Peyer's patch (tissue), 4 donors: ENCODE measurements around the gene S100A12. TPM values are rescaled to one million over a fixed set of nuclear protein-coding genes. Genes with fewer than 3 reads are reported as not detected.
"Not testable (repeated sequence)": the region's sequence is repeated elsewhere in the genome, so short reads cannot be mapped to it uniquely, and the experiment has no call there.

ENCODE experiments used
- DNase-seq, 3 donors: peaks; one replicate each; pipeline ENCODE4 v3.0.0-alpha.2; 2017 to 2019
- H3K27ac ChIP-seq, 4 donors: fragments of 200-600 bp; sonication (generic); one replicate each; pipeline ENCODE4 v1.5.1; 2016 to 2019
- H3K27me3 ChIP-seq, 2 donors: fragments of 200-600 bp; sonication (generic); one replicate each; pipeline ENCODE4 v1.5.1; 2019
- H3K36me3 ChIP-seq, 3 donors: fragments of 200-600 bp; sonication (generic); one replicate each; pipeline ENCODE4 v1.5.1; 2016 to 2019
- H3K4me1 ChIP-seq, 4 donors: fragments of 200-600 bp; sonication (generic); one replicate each; pipeline ENCODE4 v1.5.1; 2016 to 2019
- H3K4me3 ChIP-seq, 4 donors: fragments of 200-600 bp; sonication (generic); 1 replicate in 3 of 4; 2 replicates in 1 of 4; pipeline ENCODE4 v1.5.1; 2016 to 2019; ENCODE audit warnings: mild to moderate bottlenecking in 1 of 4
- H3K9me3 ChIP-seq, 4 donors: fragments of 200-600 bp; sonication (generic); one replicate each; pipeline ENCODE4 v1.5.1; 2016 to 2019; ENCODE audit warnings: mild to moderate bottlenecking in 1 of 4
- POLR2A ChIP-seq, 2 donors: fragments of 450-650 bp; IDR thresholded peaks; one replicate each; pipeline ENCODE4 v1.5.1; 2017; ENCODE audit warnings: antibody characterized with exemption in 2 of 2, mild to moderate bottlenecking in 2 of 2, moderate library complexity in 2 of 2
- total RNA-seq, 4 donors: library from RNA; depleted of rRNA; stranded (reverse); fragments of >200 nt; gene quantifications; one replicate each; pipeline ENCODE4 v1.1.0, GENCODE V29; 2016
- TF ChIP-seq, protein P1 (sequence below), 6 experiments: fragments of 450-650 bp in 4 of 6; fragments of 200-600 bp in 2 of 6; sonication (generic) in 1 of 6; IDR thresholded peaks; one replicate each; pipeline ENCODE4 v1.5.1; 2017 to 2019; ENCODE audit warnings: antibody characterized with exemption in 6 of 6, mild to moderate bottlenecking in 3 of 6, moderate library complexity in 1 of 6

The S100A12 gene
- total RNA-seq, 4 donors from 2014 or later, result not detected

GRCh38 chr1:153348511-153349362 lies 26.7 kb downstream of the S100A12 start, which contains the start of gene PGLYRP4:
Gene PGLYRP4, minus strand, starts transcription at chr1:153348841. Its CDS starts 909 bp downstream, at chr1:153347932.
- H3K4me3 ChIP-seq, result no peak within 1 kb of the TSS
- no peak for DNase-seq
- H3K27ac ChIP-seq, result no peak within 1 kb of the TSS
- H3K4me1 ChIP-seq, result peaks cover 0 to 12% (median 4%) of the 10 kb centered on the region in 4 donors
- H3K36me3 ChIP-seq, result no peaks in the 10 kb centered on the region
- no peaks in the 10 kb centered on the region for H3K9me3 ChIP-seq
- TF ChIP-seq, protein P1, sequence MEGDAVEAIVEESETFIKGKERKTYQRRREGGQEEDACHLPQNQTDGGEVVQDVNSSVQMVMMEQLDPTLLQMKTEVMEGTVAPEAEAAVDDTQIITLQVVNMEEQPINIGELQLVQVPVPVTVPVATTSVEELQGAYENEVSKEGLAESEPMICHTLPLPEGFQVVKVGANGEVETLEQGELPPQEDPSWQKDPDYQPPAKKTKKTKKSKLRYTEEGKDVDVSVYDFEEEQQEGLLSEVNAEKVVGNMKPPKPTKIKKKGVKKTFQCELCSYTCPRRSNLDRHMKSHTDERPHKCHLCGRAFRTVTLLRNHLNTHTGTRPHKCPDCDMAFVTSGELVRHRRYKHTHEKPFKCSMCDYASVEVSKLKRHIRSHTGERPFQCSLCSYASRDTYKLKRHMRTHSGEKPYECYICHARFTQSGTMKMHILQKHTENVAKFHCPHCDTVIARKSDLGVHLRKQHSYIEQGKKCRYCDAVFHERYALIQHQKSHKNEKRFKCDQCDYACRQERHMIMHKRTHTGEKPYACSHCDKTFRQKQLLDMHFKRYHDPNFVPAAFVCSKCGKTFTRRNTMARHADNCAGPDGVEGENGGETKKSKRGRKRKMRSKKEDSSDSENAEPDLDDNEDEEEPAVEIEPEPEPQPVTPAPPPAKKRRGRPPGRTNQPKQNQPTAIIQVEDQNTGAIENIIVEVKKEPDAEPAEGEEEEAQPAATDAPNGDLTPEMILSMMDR (IDR thresholded peaks at IDR 0.05), result peak in 1 of 6 experiments; percentile 10
- TF ChIP-seq POLR2A (IDR thresholded peaks at IDR 0.05), result no peak
- H3K27me3 ChIP-seq, result no peaks in the 10 kb centered on the region

GRCh38 chr1:153347856-153348255 lies 27.6 kb downstream of the S100A12 start:
- no peak for TF ChIP-seq POLR2A (IDR thresholded peaks at IDR 0.05)
- TF ChIP-seq, protein P1 (IDR thresholded peaks at IDR 0.05), result no peak
- no peaks in the 10 kb centered on the region for H3K9me3 ChIP-seq
- no peaks in the 10 kb centered on the region for H3K36me3 ChIP-seq
- H3K27me3 ChIP-seq, result no peaks in the 10 kb centered on the region
- no peak for DNase-seq
- H3K4me1 ChIP-seq, result peaks cover 0 to 14% (median 6%) of the 10 kb centered on the region in 4 donors
- H3K4me3 ChIP-seq, result no peak overlapping the region
- no peak overlapping the region for H3K27ac ChIP-seq

GRCh38 chr1:153347049-153347448 lies 28.4 kb downstream of the S100A12 start:
- H3K36me3 ChIP-seq, DNase-seq, H3K9me3 ChIP-seq, H3K4me3 ChIP-seq, H3K27ac ChIP-seq, H3K27me3 ChIP-seq: not testable (repeated sequence)
- H3K4me1 ChIP-seq, result peaks cover 0 to 14% (median 6%) of the 10 kb centered on the region in 4 donors

GRCh38 chr1:153346077-153346723 lies 29.2 kb downstream of the S100A12 start:
- DNase-seq, result no peak
- no peaks in the 10 kb centered on the region for H3K9me3 ChIP-seq
- H3K27ac ChIP-seq, result no peak overlapping the region
- H3K4me3 ChIP-seq, result no peak overlapping the region
- peaks cover 0 to 14% (median 6%) of the 10 kb centered on the region in 4 donors for H3K4me1 ChIP-seq
- H3K27me3 ChIP-seq, result no peaks in the 10 kb centered on the region
- TF ChIP-seq, protein P1 (IDR thresholded peaks at IDR 0.05), result no peak
- TF ChIP-seq POLR2A (IDR thresholded peaks at IDR 0.05), result no peak
- no peaks in the 10 kb centered on the region for H3K36me3 ChIP-seq

DNA sequence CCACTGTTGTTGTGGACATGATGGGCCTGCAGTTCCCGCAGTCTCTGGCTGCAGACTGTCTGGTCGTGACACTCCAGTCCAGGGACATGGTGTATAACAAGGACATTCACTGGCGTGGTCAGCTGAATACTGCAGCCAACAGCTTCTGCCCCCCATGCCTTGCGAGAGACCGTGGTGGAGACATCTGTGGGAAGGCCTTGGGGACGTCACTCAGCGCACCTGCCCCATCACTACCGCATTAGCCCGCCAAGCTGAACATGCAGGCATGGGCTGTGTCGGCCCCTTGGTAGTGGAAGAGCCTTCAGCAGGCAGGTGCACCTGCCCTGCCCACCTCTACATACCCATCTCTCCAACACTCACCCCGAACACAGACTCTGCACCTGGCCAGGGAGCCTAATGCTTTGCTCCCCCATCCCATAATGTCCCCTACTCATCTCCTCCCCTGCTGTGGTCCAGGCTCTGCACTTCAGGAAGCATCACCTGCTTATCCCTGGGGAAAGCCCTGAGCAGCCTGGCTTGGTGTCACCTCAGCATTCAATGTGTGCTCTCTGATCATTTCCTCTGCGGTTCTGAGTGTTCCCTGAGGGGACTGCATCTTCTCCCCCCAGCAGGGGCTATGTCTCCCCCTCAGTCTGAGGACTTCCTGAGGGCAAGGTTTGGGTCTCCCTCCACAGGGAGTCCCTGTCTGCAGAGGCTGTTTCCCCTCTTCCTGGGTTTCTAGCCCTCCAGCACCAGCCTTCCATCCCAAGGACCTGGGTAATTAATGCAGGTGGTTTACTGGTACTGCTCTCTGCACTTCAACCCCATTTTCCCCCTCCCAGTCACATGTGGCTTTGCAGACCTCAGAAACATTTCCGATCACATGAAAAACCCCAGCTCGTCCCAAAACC lies 30.0 kb downstream of the S100A12 start:
- Histone ChIP-seq H3K27ac (no peak overlapping the region), H3K27me3 (no peaks in the 10 kb centered on the region), H3K4me3 (no peak overlapping the region), H3K36me3 (no peaks in the 10 kb centered on the region), H3K9me3 (no peaks in the 10 kb centered on the region), H3K4me1 (peaks cover 0 to 14% (median 6%) of the 10 kb centered on the region in 4 donors)
- no peak for DNase-seq
- no peak for TF ChIP-seq POLR2A (IDR thresholded peaks at IDR 0.05)
- TF ChIP-seq, protein P1 (IDR thresholded peaks at IDR 0.05), result no peak
